ENCODE results near the gene CNIH3. TPM values are rescaled to one million over a fixed set of nuclear protein-coding genes. Genes with fewer than 3 reads are reported as not detected.

The CNIH3 gene
- total RNA-seq, 1 donor from 2014 or later = 1.2 TPM

- intact Hi-C loops (cut with DNase I) = no loop called here
Observed at GRCh38 chr1:224731633-224732032, 115.5 kb downstream of the CNIH3 start.

DNA sequence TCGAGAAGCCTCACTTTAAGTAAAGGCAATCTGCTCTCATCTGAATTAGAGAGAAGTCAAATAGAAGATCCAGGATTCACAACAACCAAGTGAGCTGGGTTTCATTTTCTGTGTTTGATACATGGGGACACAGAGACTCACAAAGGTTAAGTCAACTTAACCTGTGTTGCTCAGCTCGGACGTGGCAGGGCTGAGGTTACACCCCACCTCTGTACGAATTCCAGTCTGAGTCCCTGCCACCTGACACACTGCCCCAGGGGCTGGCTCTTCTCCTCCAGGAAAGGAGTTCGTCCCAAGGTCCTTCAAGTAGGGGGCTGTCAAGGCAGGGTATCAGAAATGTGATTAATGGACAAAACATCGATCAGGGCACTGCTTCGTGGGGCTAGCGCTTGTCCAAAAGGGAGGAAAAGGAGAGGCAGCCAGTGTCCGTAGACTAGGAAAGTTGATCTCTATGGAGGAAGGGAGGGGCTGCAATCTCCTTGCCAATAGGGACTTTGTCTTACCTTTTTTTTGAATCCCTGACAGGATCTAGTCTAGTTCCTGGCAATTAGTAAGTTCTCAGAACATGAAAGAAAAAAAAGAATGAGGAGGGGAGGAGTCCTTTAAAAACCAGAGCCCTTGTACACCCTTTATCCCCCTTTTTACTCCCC, 116.4 kb downstream of the CNIH3 start:
- intact Hi-C loops (cut with DNase I) = no loop called here
- DNase-seq (ENCODE audit: missing footprints) (no peak), ATAC-seq (no peak)

More at GRCh38 chr1:224731633-224732032, 115.5 kb downstream of the CNIH3 start:
- no peak for DNase-seq (ENCODE audit: missing footprints)
- ATAC-seq = no peak

GRCh38 chr1:224733027-224733911, 117.2 kb downstream of the CNIH3 start:
- intact Hi-C loops (cut with DNase I) = no loop called here
- DNase-seq (ENCODE audit: missing footprints) = no peak
- peak; percentile 75 for ATAC-seq

- DNase-seq (ENCODE audit: missing footprints) (no peak), ATAC-seq (no peak)
- intact Hi-C loops (cut with DNase I) = no loop called here
Observed at GRCh38 chr1:224734261-224734935, 118.3 kb downstream of the CNIH3 start.

DNA sequence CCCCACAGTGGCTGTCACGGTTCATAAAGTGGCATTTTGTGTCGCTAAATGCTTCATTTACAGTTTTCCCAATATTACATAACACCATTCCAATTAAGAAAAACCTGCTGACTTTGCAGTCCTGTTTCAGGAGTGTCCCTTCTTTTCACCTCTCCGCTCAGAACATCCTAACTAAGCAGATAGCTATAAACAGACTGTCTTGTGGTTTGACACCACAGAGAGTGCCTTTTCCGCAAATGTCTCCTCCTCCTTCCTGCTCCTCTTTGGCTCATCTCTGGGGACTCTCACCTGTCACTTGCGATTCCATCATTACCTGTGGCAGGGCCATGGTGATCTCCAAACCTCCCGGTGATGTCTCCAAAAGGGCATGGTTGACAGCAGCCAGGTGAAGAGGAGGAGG, 119.0 kb downstream of the CNIH3 start:
- intact Hi-C loops (cut with DNase I) = no loop called here
- ATAC-seq (no peak), DNase-seq (ENCODE audit: missing footprints) (no peak)

DNA sequence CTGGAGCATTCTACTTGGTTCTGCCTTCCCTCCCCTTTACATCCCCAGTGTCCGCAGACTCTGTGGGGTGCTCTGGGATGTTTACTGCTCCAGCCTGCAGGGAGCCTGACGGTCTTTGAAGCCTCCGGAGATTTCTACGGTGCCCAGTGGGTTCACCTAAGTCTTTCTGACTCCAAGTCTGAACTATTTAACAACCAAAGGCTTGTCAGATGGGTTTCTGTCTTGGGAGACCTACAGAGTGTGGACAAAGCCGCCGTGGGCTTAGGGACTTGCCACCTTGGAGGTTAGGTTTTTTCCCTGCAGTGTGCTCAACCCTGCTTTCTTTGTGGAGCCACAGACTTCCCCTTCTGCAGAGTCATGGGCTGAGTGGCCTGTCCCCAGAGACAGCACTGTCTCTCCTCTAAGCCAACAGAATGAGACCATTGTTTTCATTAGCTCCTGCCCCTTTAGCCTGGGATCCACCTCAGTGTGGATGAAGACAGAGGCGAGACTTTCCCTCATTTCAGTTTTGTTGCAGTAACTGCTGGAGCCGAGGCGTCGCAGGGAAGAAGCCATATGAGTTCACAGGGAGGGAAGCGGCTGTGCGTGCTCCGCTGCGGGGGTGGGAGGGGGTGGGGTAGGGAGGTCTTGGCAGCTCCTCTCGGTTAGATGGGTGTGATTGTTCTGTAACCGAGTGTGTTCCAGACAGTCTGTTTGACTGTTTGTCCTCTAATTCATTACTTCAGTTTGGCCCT, 120.7 kb downstream of the CNIH3 start:
- intact Hi-C loops (cut with DNase I) = no loop called here
- ATAC-seq (peak; percentile 69), DNase-seq (ENCODE audit: missing footprints) (no peak)

GRCh38 chr1:224737353-224737727, 121.2 kb downstream of the CNIH3 start:
- DNase-seq (ENCODE audit: missing footprints) (no peak), ATAC-seq (no peak)
- intact Hi-C loops (cut with DNase I) = no loop called here

- no peak for DNase-seq (ENCODE audit: missing footprints)
Observed at GRCh38 chr1:224739303-224739996, 123.3 kb downstream of the CNIH3 start.

GRCh38 chr1:224739997-224740684, 124.0 kb downstream of the CNIH3 start:
- intact Hi-C loops (cut with DNase I) = no loop called here
- no peak for ATAC-seq
- DNase-seq (ENCODE audit: missing footprints) = no peak

More at GRCh38 chr1:224739303-224739996, 123.3 kb downstream of the CNIH3 start:
- intact Hi-C loops (cut with DNase I) = no loop called here
- no peak for ATAC-seq

GRCh38 chr1:224740685-224741052, 124.6 kb downstream of the CNIH3 start:
- ATAC-seq (no peak), DNase-seq (ENCODE audit: missing footprints) (no peak)
- intact Hi-C loops (cut with DNase I) = no loop called here

DNA sequence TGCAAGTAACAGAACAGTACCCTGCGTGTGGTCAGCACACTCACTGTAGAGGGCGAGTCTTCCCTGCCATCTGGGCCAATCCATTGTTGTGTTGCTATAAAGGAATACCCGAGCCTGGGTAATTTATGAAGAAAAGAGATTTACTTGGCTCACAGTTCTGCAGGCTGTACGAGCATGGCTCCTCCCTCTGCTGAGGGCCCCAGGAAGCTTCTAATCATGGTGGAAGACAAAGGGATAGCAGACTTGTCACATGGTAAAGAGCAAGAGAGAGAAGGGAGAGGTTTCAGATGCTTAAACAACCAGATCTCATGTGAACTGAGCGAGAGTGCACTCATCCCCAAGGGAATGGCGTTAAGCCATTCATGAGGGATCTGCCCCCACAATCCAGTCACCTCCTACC, 126.2 kb downstream of the CNIH3 start:
- intact Hi-C loops (cut with DNase I) = no loop called here
- ATAC-seq = no peak
- DNase-seq (ENCODE audit: missing footprints) = no peak

DNA sequence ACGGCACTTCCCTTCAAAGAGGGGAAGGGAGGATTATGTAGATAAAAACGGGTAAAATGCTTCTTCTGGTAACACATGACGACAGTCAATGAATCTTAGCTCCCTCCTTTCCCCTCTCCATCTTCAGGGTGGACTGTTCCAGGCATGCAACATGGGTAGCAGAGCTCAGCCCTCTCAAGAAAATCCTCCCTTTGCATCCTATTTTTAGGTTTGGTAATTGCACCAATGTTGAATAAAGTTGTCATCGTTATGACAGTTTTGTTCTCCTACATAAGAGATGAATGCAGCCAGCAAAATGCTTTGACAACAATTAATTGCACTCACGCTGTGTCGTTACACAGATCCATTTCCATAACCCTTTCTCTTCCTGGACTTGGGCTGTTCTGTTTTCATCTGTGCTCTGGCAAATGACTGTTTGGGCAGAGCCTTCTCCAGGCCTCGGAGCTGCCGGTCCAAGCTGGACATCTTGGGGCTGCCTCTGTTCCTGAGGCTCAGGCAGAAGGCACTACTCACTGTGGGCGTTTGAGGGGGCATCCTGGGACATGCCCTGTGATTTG, 127.6 kb downstream of the CNIH3 start:
- ATAC-seq (no peak), DNase-seq (ENCODE audit: missing footprints) (no peak)
- intact Hi-C loops (cut with DNase I) = no loop called here

DNA sequence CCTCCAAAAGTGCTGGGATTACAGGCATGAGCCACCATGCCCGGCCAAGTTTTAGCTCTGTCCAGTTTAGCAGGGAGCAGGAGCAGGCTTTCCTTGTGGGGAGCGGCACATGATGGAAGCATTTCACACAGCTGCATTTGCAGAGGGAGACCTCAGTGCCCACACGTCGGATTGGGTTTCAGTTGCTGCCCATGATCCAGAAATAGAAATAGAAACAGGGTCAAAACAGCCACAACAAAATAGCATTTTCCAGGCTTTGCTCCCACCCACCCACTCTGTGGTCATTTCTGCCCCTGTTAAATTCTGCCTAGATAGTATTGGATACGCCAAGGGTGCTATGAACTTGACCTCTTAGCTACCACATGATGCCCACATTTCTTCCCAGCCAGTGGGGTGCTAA, 128.4 kb downstream of the CNIH3 start:
- intact Hi-C loops (cut with DNase I) = no loop called here
- DNase-seq (ENCODE audit: missing footprints) (no peak), ATAC-seq (no peak)

GRCh38 chr1:224745394-224745793, 129.3 kb downstream of the CNIH3 start:
- ATAC-seq = no peak
- DNase-seq (ENCODE audit: missing footprints) = no peak
- intact Hi-C loops (cut with DNase I) = no loop called here

GRCh38 chr1:224745924-224746323, 129.8 kb downstream of the CNIH3 start:
- no peak for DNase-seq (ENCODE audit: missing footprints)
- ATAC-seq = no peak

DNA sequence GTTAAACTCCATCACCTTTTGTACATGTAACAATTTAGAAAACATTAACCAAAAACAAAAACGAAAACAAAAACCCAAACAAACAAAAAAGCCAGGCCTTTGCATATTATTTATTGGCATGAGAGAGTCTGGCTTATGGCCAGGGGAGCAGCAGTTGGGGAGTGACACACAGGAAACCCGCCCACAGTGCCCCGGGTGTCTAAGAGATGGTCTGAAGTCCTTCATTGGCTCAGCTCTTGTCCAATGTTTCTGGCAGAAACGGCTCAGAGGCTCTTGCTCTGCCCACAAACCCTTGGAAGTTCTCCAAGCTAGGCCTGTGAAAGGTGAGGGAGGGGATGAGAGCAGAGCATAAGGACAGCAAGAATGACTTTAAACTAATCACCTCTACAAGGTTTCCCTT, 131.5 kb downstream of the CNIH3 start:
- ATAC-seq (no peak), DNase-seq (ENCODE audit: missing footprints) (no peak)
- intact Hi-C loops (cut with DNase I) = no loop called here

More at GRCh38 chr1:224745924-224746323, 129.8 kb downstream of the CNIH3 start:
- intact Hi-C loops (cut with DNase I) = no loop called here

DNA sequence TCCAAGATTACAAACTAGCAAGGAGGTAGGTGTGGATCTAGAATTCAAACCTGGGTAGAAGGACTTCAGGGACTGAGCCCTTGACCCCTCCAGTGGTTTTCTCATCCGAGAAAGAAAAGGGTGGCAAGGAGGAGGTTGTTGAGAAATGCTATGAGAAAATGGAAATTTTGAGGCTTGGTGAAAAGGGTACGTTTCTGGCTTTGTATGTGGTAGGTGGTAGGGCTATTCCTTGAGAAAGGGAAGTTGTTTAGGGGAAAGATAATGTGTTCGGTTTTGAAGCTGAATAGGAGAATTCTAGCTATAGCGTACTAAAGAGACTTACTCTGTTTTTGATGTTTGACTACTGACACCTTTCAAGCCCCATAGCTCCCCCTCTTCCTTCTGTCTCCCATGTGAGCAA, 133.8 kb downstream of the CNIH3 start:
- ATAC-seq (no peak), DNase-seq (ENCODE audit: missing footprints) (no peak)
- intact Hi-C loops (cut with DNase I) = no loop called here
